OCI-LY7 (cell line): ENCODE results near the gene MAN1C1.

Source experiments
- EZH2phosphoT487 ChIP-seq: fragments of 200-600 bp; sonication (generic); IDR thresholded peaks from 2 replicates; pipeline ENCODE4 v1.6.1; 2018; ENCODE audit warnings: low read depth, borderline replicate concordance, mild to moderate bottlenecking, mixed run types, antibody characterized with exemption, low read length, moderate library complexity, mixed read lengths
- TF ChIP-seq, protein P1 (sequence below): fragments of 200-600 bp; sonication (generic); conservative IDR thresholded peaks from 2 replicates; pipeline ENCODE4 v1.5.1; 2014; ENCODE audit warnings: mild to moderate bottlenecking, antibody characterized with exemption, low read length, moderate library complexity, mixed read lengths

DNA sequence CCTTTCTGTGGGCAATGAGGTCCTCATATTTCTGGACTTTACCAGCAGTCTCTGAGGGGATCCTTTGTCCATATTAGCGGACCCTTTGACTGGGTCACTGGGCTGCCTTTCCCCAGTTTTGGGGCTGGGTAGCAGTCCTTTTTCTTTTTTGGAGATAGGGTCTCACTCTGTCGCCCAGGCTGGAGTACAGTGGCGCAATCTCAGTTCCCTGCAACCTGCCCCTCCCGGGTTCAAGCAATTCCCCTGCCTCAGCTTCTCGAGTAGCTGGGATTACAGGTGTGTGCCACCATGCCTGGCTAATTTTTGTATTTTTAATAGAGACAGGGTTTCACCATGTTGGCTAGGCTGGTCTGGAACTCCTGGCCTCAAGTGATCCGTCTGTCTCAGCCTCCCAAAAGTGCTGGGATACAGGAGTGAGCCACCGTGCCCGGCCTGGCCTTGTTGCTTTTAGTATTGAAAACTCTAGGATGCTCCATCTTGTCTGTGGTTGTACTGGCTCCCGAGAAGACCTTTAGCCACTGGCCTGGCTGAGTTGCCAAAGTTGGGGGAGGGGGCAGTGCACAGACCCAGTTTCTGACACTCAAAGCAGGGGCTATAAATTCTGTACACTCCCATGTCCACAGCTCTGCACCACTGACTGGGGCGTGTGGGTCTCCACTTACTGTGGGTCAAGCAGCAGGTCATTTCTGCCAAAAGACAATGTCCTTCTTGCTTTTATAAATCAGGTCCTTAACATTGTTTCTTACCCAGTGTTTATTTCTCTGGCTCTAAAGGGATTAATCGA, 33.1 kb downstream of the MAN1C1 start:
- TF ChIP-seq, protein P1, sequence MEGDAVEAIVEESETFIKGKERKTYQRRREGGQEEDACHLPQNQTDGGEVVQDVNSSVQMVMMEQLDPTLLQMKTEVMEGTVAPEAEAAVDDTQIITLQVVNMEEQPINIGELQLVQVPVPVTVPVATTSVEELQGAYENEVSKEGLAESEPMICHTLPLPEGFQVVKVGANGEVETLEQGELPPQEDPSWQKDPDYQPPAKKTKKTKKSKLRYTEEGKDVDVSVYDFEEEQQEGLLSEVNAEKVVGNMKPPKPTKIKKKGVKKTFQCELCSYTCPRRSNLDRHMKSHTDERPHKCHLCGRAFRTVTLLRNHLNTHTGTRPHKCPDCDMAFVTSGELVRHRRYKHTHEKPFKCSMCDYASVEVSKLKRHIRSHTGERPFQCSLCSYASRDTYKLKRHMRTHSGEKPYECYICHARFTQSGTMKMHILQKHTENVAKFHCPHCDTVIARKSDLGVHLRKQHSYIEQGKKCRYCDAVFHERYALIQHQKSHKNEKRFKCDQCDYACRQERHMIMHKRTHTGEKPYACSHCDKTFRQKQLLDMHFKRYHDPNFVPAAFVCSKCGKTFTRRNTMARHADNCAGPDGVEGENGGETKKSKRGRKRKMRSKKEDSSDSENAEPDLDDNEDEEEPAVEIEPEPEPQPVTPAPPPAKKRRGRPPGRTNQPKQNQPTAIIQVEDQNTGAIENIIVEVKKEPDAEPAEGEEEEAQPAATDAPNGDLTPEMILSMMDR, result no peak
- no peak for TF ChIP-seq EZH2phosphoT487
